Subcutaneous abdominal adipose tissue (tissue), 5 donors: ENCODE results near the gene DMKN.

Experiments
- H3K27ac ChIP-seq: one replicate; pipeline ENCODE4 v1.7.0; 2013; ENCODE audit warnings: low read depth, mild to moderate bottlenecking, inconsistent platforms, low read length, moderate library complexity
- H3K27me3 ChIP-seq, 5 donors: one replicate each; pipeline ENCODE4 v1.7.0; 2013; ENCODE audit warnings: low read length in 5 of 5, inconsistent platforms in 1 of 5; ENCODE audit not compliant: control insufficient read depth in 5 of 5, insufficient read depth in 4 of 5
- H3K36me3 ChIP-seq, 5 donors: one replicate each; pipeline ENCODE4 v1.7.0; 2013; ENCODE audit warnings: low read length in 5 of 5; ENCODE audit not compliant: control insufficient read depth in 5 of 5, insufficient read depth in 5 of 5
- H3K4me1 ChIP-seq, 5 donors: one replicate each; pipeline ENCODE4 v1.7.0; 2013; ENCODE audit warnings: low read length in 5 of 5, mild to moderate bottlenecking in 3 of 5, moderate library complexity in 1 of 5; ENCODE audit not compliant: control insufficient read depth in 5 of 5, insufficient read depth in 5 of 5
- H3K4me3 ChIP-seq, 5 donors: one replicate each; pipeline ENCODE4 v1.7.0; 2013; ENCODE audit warnings: low read length in 5 of 5, low read depth in 1 of 5
- H3K9ac ChIP-seq, 5 donors: one replicate each; pipeline ENCODE4 v1.7.0; 2013; ENCODE audit warnings: low read length in 5 of 5, mild to moderate bottlenecking in 4 of 5, moderate library complexity in 3 of 5
- H3K9me3 ChIP-seq, 5 donors: one replicate each; pipeline ENCODE4 v1.7.0; 2013; ENCODE audit warnings: low read length in 5 of 5; ENCODE audit not compliant: control insufficient read depth in 5 of 5
- donor health status: healthy.
- donor health status: healthy.
- donor health status: healthy.
- donor health status: healthy.
- donor health status: healthy.

DMKN gene

GRCh38 chr19:35540356-35540927 lies 27.0 kb upstream of the DMKN start:
- no peak overlapping the region for H3K27ac ChIP-seq
- no peak overlapping the region for H3K9ac ChIP-seq
- no peaks in the 10 kb centered on the region for H3K9me3 ChIP-seq
- H3K4me1 ChIP-seq: peaks cover 0 to 14% (median 10%) of the 10 kb centered on the region in 5 donors
- H3K4me3 ChIP-seq: no peak overlapping the region
- H3K36me3 ChIP-seq: peaks cover 0 to 5% (median 0%) of the 10 kb centered on the region in 5 donors
- no peaks in the 10 kb centered on the region for H3K27me3 ChIP-seq

- H3K27ac ChIP-seq: no peak overlapping the region
- no peak overlapping the region for H3K4me3 ChIP-seq
- no peak overlapping the region for H3K9ac ChIP-seq
- H3K27me3 ChIP-seq: peaks cover 0 to 3% (median 0%) of the 10 kb centered on the region in 5 donors
- H3K4me1 ChIP-seq: peaks cover 0 to 9% (median 8%) of the 10 kb centered on the region in 5 donors
- peaks cover 0 to 5% (median 0%) of the 10 kb centered on the region in 5 donors for H3K36me3 ChIP-seq
- no peaks in the 10 kb centered on the region for H3K9me3 ChIP-seq
Observed at GRCh38 chr19:35539850-35540249, 26.4 kb upstream of the DMKN start.

GRCh38 chr19:35539314-35539713 lies 25.9 kb upstream of the DMKN start:
- Histone ChIP-seq H3K4me1 (peaks cover 0 to 4% (median 3%) of the 10 kb centered on the region in 5 donors), H3K4me3 (no peak overlapping the region), H3K27me3 (peaks cover 0 to 8% (median 2%) of the 10 kb centered on the region in 5 donors), H3K9ac (no peak overlapping the region), H3K9me3 (no peaks in the 10 kb centered on the region), H3K27ac (no peak overlapping the region), H3K36me3 (peaks cover 0 to 5% (median 0%) of the 10 kb centered on the region in 5 donors)

- H3K4me3 ChIP-seq: no peak overlapping the region
- H3K9me3 ChIP-seq: no peaks in the 10 kb centered on the region
- H3K27ac ChIP-seq: no peak overlapping the region
- no peaks in the 10 kb centered on the region for H3K36me3 ChIP-seq
- H3K27me3 ChIP-seq: peaks cover 17 to 34% (median 29%) of the 10 kb centered on the region in 5 donors
- peaks cover 0 to 16% (median 8%) of the 10 kb centered on the region in 5 donors for H3K4me1 ChIP-seq
- no peak overlapping the region for H3K9ac ChIP-seq
Observed at GRCh38 chr19:35534803-35535480, 21.5 kb upstream of the DMKN start.

- H3K4me1 ChIP-seq: peaks cover 0 to 16% (median 8%) of the 10 kb centered on the region in 5 donors
- no peaks in the 10 kb centered on the region for H3K9me3 ChIP-seq
- no peak overlapping the region for H3K9ac ChIP-seq
- peaks cover 19 to 41% (median 38%) of the 10 kb centered on the region in 5 donors for H3K27me3 ChIP-seq
- H3K27ac ChIP-seq: no peak overlapping the region
- peak overlapping the region in 1 of 5 donors; percentile 10 for H3K4me3 ChIP-seq
- H3K36me3 ChIP-seq: no peaks in the 10 kb centered on the region
Observed at GRCh38 chr19:35533822-35534392, 20.5 kb upstream of the DMKN start.

- peaks cover 0 to 16% (median 8%) of the 10 kb centered on the region in 5 donors for H3K4me1 ChIP-seq
- no peak within 1 kb of the TSS for H3K27ac ChIP-seq
- H3K36me3 ChIP-seq: no peaks in the 10 kb centered on the region
- no peaks in the 10 kb centered on the region for H3K9me3 ChIP-seq
- no peak within 1 kb of the TSS for H3K9ac ChIP-seq
- peaks cover 25 to 46% (median 43%) of the 10 kb centered on the region in 5 donors for H3K27me3 ChIP-seq
- H3K4me3 ChIP-seq: peak within 1 kb of the TSS in 1 of 5 donors; percentile 10
Observed at GRCh38 chr19:35533201-35533821, 19.9 kb upstream of the DMKN start, which contains the start of gene GAPDHS. TSS of gene GAPDHS (plus strand) at chr19:35533456. CDS start at chr19:35533528, 72 bp downstream.

GRCh38 chr19:35531291-35531690 lies 17.8 kb upstream of the DMKN start:
- Histone ChIP-seq H3K9ac (no peak overlapping the region), H3K4me1 (peaks cover 0 to 16% (median 8%) of the 10 kb centered on the region in 5 donors), H3K4me3 (no peak overlapping the region), H3K27ac (no peak overlapping the region), H3K9me3 (no peaks in the 10 kb centered on the region), H3K27me3 (peaks cover 25 to 57% (median 52%) of the 10 kb centered on the region in 5 donors), H3K36me3 (no peaks in the 10 kb centered on the region)

GRCh38 chr19:35529241-35530218 lies 16.1 kb upstream of the DMKN start:
- Histone ChIP-seq H3K9me3 (no peaks in the 10 kb centered on the region), H3K9ac (no peak overlapping the region), H3K4me3 (no peak overlapping the region), H3K36me3 (no peaks in the 10 kb centered on the region), H3K27ac (no peak overlapping the region), H3K27me3 (peaks cover 30 to 63% (median 57%) of the 10 kb centered on the region in 5 donors), H3K4me1 (peaks cover 0 to 16% (median 8%) of the 10 kb centered on the region in 5 donors)
